Activated B cell treated with CpG ODN at 0.5 μM for 24 hours (primary cell): Measurements from ENCODE around the gene NR5A1. TPM values are rescaled to one million over a fixed set of nuclear protein-coding genes. Genes with fewer than 3 reads are reported as not detected.

ENCODE experiments used
- ATAC-seq: fragments of 200-7000 bp; cut with Tn5 transposase; one replicate; pipeline ENCODE4 v1.10.0; 2021; ENCODE audit warnings: low read depth, mild to moderate bottlenecking, moderate library complexity
- CTCF ChIA-PET: fragments of 350-600 bp; sonication (Branson Sonifier 250); formaldehyde crosslinking; loops from one replicate; lab custom pipeline; 2021; ENCODE audit warnings: antibody characterized with exemption; lab: Charles Lee
- POLR2A ChIA-PET: fragments of 350-600 bp; sonication (Branson Sonifier 250); formaldehyde crosslinking; loops from one replicate; lab custom pipeline; 2021; ENCODE audit warnings: antibody characterized with exemption; lab: Charles Lee
- DNase-seq: peaks from one replicate; pipeline ENCODE4 v3.0.0; 2022
- H3K27ac Mint-ChIP-seq: one replicate; pipeline ENCODE4 v1.8.0; 2020; ENCODE audit warnings: mixed read lengths
- H3K27me3 Mint-ChIP-seq: one replicate; pipeline ENCODE4 v1.8.0; 2021; ENCODE audit warnings: mixed read lengths
- H3K36me3 Mint-ChIP-seq: one replicate; pipeline ENCODE4 v1.8.0; 2021; ENCODE audit warnings: low read depth, mixed read lengths
- H3K4me1 Mint-ChIP-seq: one replicate; pipeline ENCODE4 v1.8.0; 2021; ENCODE audit warnings: mixed read lengths
- H3K4me3 Mint-ChIP-seq: one replicate; pipeline ENCODE4 v1.8.0; 2020; ENCODE audit warnings: mild to moderate bottlenecking, mixed read lengths
- H3K9me3 Mint-ChIP-seq: one replicate; pipeline ENCODE4 v1.8.0; 2020; ENCODE audit warnings: mixed read lengths
- CTCF ChIP-seq: fragments of 200-600 bp; IDR thresholded peaks from one replicate; pipeline ENCODE4 v1.8.0; 2022; ENCODE audit warnings: antibody characterized with exemption, mild to moderate bottlenecking
- intact Hi-C: fragments of 100-400 bp; cut with micrococcal nuclease; formaldehyde crosslinking; loops from one replicate; pipeline ENCODE4 v1.15.1; 2024
- total RNA-seq: library from RNA; stranded (reverse); gene quantifications from 2 replicates; pipeline ENCODE4 v1.2.3, GENCODE V29; 2022

The NR5A1 gene
- total RNA-seq, 1 donor from 2014 or later: not detected

GRCh38 chr9:124447297-124447661 is 59.9 kb downstream of the NR5A1 start:
- CTCF ChIA-PET: no interaction called here
- intact Hi-C loops: no loop called here
- Mint-ChIP-seq H3K36me3 (no peaks in the 10 kb centered on the region), H3K4me3 (no peak overlapping the region), H3K9me3 (peaks cover 2% of the 10 kb centered on the region), H3K27ac (no peak overlapping the region), H3K4me1 (no peaks in the 10 kb centered on the region), H3K27me3 (peaks cover 43% of the 10 kb centered on the region)
- TF ChIP-seq CTCF: no peak
- POLR2A ChIA-PET: no interaction called here
- ATAC-seq (no peak), DNase-seq (no peak)

- ATAC-seq (no peak), DNase-seq (no peak)
- Mint-ChIP-seq H3K9me3 (peaks cover 2% of the 10 kb centered on the region), H3K36me3 (no peaks in the 10 kb centered on the region), H3K4me1 (no peaks in the 10 kb centered on the region), H3K27ac (no peak overlapping the region), H3K27me3 (peaks cover 32% of the 10 kb centered on the region), H3K4me3 (no peak overlapping the region)
- no peak for TF ChIP-seq CTCF
- ChIA-PET POLR2A (interaction anchor here (0.7 kb wide), 1 partner anchor 78 kb away, joined by 4 read pairs; no protein-coding TSS in a partner anchor), CTCF (no interaction called here)
- intact Hi-C loops: no loop called here
Measured at GRCh38 chr9:124444166-124444565, 63.0 kb downstream of the NR5A1 start.

- DNase-seq: no peak
- intact Hi-C loops: no loop called here
- no peak for ATAC-seq
- Mint-ChIP-seq H3K27me3 (peaks cover 34% of the 10 kb centered on the region), H3K27ac (no peak overlapping the region), H3K4me1 (no peaks in the 10 kb centered on the region), H3K36me3 (no peaks in the 10 kb centered on the region), H3K9me3 (peaks cover 2% of the 10 kb centered on the region), H3K4me3 (no peak overlapping the region)
- TF ChIP-seq CTCF: no peak
- POLR2A ChIA-PET: interaction anchor here (0.7 kb wide), 1 partner anchor 78 kb away, joined by 4 read pairs; no protein-coding TSS in a partner anchor
- CTCF ChIA-PET: no interaction called here
Measured at GRCh38 chr9:124443625-124444024, 63.6 kb downstream of the NR5A1 start.

- ChIA-PET CTCF (no interaction called here), POLR2A (no interaction called here)
- no peaks in the 10 kb centered on the region for H3K36me3 Mint-ChIP-seq
- no peak for DNase-seq
- intact Hi-C loops: no loop called here
- peaks cover 2% of the 10 kb centered on the region for H3K9me3 Mint-ChIP-seq
- no peak for TF ChIP-seq CTCF
- ATAC-seq: no peak
- H3K4me3 Mint-ChIP-seq: no peak overlapping the region
- H3K4me1 Mint-ChIP-seq: no peaks in the 10 kb centered on the region
- H3K27ac Mint-ChIP-seq: no peak overlapping the region
- H3K27me3 Mint-ChIP-seq: peaks cover 30% of the 10 kb centered on the region
Measured at GRCh38 chr9:124442826-124443225, 64.4 kb downstream of the NR5A1 start.

- H3K27me3 Mint-ChIP-seq: peaks cover 30% of the 10 kb centered on the region
- no peak overlapping the region for H3K27ac Mint-ChIP-seq
- ATAC-seq: no peak
- DNase-seq: no peak
- no peaks in the 10 kb centered on the region for H3K4me1 Mint-ChIP-seq
- no peak for TF ChIP-seq CTCF
- H3K9me3 Mint-ChIP-seq: peaks cover 2% of the 10 kb centered on the region
- ChIA-PET POLR2A (no interaction called here), CTCF (no interaction called here)
- H3K4me3 Mint-ChIP-seq: no peak overlapping the region
- intact Hi-C loops: no loop called here
- H3K36me3 Mint-ChIP-seq: no peaks in the 10 kb centered on the region
Measured at GRCh38 chr9:124442379-124442778, 64.8 kb downstream of the NR5A1 start.
